Measurements from ENCODE around the gene MYO3B.

GRCh38 chr2:170320948-170321347 lies 143.0 kb downstream of the MYO3B start:
- TF ChIP-seq POLR2A (IDR thresholded peaks at IDR 0.05): no peak
- no peak for TF ChIP-seq CTCF (IDR thresholded peaks at IDR 0.05)

All from uterus (tissue), 2 donors.